Measurements from ENCODE around the gene LAMA2. TPM values are rescaled to one million over a fixed set of nuclear protein-coding genes. Genes with fewer than 3 reads are reported as not detected.

LAMA2 gene
- total and polyA plus RNA-seq, 2 of the 13 experiments (the other 11 are each of a cell fraction or from before 2014, with no cell fraction given): 0.11 to 0.28 TPM

DNA sequence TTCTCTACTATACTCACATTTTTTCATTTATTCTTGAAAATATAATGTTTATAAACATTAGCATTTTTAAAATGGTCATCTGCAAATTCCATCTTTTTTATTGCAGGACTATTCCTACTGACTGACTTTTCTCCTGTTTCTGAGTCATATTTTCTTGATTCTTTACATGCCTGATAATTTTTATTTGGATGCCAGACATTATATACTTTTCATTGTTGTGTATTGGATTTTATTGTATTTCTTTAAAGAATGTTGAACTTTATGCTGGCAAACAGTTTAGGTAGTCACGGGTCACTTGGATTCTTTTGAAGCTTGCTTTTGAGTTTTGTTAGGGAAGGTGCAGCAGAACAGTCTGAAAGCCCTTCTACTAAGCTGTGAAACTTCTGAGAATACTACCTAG, 423.9 kb downstream of the LAMA2 start:
- Histone ChIP-seq H3K4me3 (replicated peaks in 1 of 3; ENCODE audit: insufficient read depth in 1 of 3, low read depth in 2 of 3, low read length in 3 of 3) (no peak overlapping the region), H3K27ac (ENCODE audit: extremely low read length, insufficient read depth, low read length) (no peak overlapping the region), H3K36me3 (replicated peaks in 1 of 2; ENCODE audit: control insufficient read depth in 1 of 2, insufficient read depth in 2 of 2, low read length in 2 of 2) (no peaks in the 10 kb centered on the region), H3K79me2 (ENCODE audit: insufficient read depth, low read length) (no peaks in the 10 kb centered on the region), H3K4me1 (ENCODE audit: insufficient read depth, low read length) (no peaks in the 10 kb centered on the region), H3K9ac (ENCODE audit: insufficient read depth, low read depth, low read length) (no peak overlapping the region), H4K20me1 (ENCODE audit: insufficient read depth, low read length) (no peaks in the 10 kb centered on the region), H2AFZ (ENCODE audit: low read length) (no peak overlapping the region), H3K27me3 (ENCODE audit: control insufficient read depth in 1 of 2, insufficient read depth in 2 of 2, low read length in 2 of 2) (no peaks in the 10 kb centered on the region), H3K9me3 (ENCODE audit: low read length) (no peaks in the 10 kb centered on the region), H3K4me2 (ENCODE audit: low read depth, low read length) (no peak overlapping the region)
- BruUV-seq (replicated peaks): no TSS peak
- POLR2A ChIA-PET: no interaction called here
- no peak for TF ChIP-seq ZNF570 (CRISPR knock-in tag; IDR thresholded peaks at IDR 0.05; ENCODE audit: borderline replicate concordance)
- TF ChIP-seq MXI1 (IDR thresholded peaks at IDR 0.05; ENCODE audit: borderline replicate concordance, low read depth, low read length): no peak
- TF ChIP-seq YEATS4 (CRISPR knock-in tag; IDR thresholded peaks at IDR 0.05; ENCODE audit: borderline replicate concordance): no peak
- TF ChIP-seq ZNF3 (CRISPR knock-in tag; IDR thresholded peaks at IDR 0.05): no peak
- TF ChIP-seq ZNF572 (CRISPR knock-in tag; IDR thresholded peaks at IDR 0.05): no peak
- no peak for TF ChIP-seq SSRP1 (CRISPR knock-in tag; IDR thresholded peaks at IDR 0.05)
- no peak for TF ChIP-seq RFXAP (CRISPR knock-in tag; IDR thresholded peaks at IDR 0.05; ENCODE audit: borderline replicate concordance)
- TF ChIP-seq, protein P1, sequence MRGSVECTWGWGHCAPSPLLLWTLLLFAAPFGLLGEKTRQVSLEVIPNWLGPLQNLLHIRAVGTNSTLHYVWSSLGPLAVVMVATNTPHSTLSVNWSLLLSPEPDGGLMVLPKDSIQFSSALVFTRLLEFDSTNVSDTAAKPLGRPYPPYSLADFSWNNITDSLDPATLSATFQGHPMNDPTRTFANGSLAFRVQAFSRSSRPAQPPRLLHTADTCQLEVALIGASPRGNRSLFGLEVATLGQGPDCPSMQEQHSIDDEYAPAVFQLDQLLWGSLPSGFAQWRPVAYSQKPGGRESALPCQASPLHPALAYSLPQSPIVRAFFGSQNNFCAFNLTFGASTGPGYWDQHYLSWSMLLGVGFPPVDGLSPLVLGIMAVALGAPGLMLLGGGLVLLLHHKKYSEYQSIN (CRISPR knock-in tag; IDR thresholded peaks at IDR 0.05; ENCODE audit: borderline replicate concordance): no peak
- TF ChIP-seq, protein P2, sequence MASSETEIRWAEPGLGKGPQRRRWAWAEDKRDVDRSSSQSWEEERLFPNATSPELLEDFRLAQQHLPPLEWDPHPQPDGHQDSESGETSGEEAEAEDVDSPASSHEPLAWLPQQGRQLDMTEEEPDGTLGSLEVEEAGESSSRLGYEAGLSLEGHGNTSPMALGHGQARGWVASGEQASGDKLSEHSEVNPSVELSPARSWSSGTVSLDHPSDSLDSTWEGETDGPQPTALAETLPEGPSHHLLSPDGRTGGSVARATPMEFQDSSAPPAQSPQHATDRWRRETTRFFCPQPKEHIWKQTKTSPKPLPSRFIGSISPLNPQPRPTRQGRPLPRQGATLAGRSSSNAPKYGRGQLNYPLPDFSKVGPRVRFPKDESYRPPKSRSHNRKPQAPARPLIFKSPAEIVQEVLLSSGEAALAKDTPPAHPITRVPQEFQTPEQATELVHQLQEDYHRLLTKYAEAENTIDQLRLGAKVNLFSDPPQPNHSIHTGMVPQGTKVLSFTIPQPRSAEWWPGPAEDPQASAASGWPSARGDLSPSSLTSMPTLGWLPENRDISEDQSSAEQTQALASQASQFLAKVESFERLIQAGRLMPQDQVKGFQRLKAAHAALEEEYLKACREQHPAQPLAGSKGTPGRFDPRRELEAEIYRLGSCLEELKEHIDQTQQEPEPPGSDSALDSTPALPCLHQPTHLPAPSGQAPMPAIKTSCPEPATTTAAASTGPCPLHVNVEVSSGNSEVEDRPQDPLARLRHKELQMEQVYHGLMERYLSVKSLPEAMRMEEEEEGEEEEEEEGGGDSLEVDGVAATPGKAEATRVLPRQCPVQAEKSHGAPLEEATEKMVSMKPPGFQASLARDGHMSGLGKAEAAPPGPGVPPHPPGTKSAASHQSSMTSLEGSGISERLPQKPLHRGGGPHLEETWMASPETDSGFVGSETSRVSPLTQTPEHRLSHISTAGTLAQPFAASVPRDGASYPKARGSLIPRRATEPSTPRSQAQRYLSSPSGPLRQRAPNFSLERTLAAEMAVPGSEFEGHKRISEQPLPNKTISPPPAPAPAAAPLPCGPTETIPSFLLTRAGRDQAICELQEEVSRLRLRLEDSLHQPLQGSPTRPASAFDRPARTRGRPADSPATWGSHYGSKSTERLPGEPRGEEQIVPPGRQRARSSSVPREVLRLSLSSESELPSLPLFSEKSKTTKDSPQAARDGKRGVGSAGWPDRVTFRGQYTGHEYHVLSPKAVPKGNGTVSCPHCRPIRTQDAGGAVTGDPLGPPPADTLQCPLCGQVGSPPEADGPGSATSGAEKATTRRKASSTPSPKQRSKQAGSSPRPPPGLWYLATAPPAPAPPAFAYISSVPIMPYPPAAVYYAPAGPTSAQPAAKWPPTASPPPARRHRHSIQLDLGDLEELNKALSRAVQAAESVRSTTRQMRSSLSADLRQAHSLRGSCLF (CRISPR knock-in tag; IDR thresholded peaks at IDR 0.05; ENCODE audit: borderline replicate concordance): no peak
- TF ChIP-seq PHB2 (IDR thresholded peaks at IDR 0.05; ENCODE audit: partially characterized antibody): no peak
- TF ChIP-seq ZNF282 (IDR thresholded peaks at IDR 0.05; ENCODE audit: partially characterized antibody): no peak
- CTCF ChIA-PET (ENCODE audit: low intra/inter-chr PET ratio, low total read pairs): no interaction called here
- 0% methylated on average over 1 of the region's 1 CpG for WGBS (ENCODE audit: low lambda C conversion rate)
- DNase-seq (ENCODE audit: low spot score): no peak
- in situ Hi-C loops (cut with HindIII; ENCODE audit: extremely low pct_ligation_motif_present, low pct_unique_long_range_greater_than_20kb) (no loop called here), intact Hi-C loops (cut with micrococcal nuclease; ENCODE audit: unreplicated experiment) (no loop called here)
- no peak for FAIRE-seq
- ATAC-seq: no peak

Data from HepG2 (cell line).